Bronchial epithelial cell (primary cell): Measurements from ENCODE around the gene CALD1. TPM values are rescaled to one million over a fixed set of nuclear protein-coding genes. Genes with fewer than 3 reads are reported as not detected.

ENCODE experiments used
- DNase-seq: peaks from one replicate; pipeline ENCODE4 v3.0.0-alpha.2; 2010; ENCODE audit warnings: low read depth
- FAIRE-seq: peaks from 2 replicates; lab custom pipeline; 2011; peaks lifted over from hg19 to GRCh38; lab: Jason Lieb, UNC
- H3K27me3 ChIP-seq: 2 replicates; pipeline ENCODE4 v1.5.1; 2011; ENCODE audit warnings: low read length; ENCODE audit not compliant: control insufficient read depth, insufficient read depth
- H3K36me3 ChIP-seq: 2 replicates; pipeline ENCODE4 v1.5.1; 2011; ENCODE audit warnings: low read length; ENCODE audit not compliant: control insufficient read depth, insufficient read depth
- H3K4me3 ChIP-seq: 2 replicates; pipeline ENCODE4 v1.5.1; 2011; ENCODE audit warnings: mild to moderate bottlenecking, low read depth, low read length, control low read depth
- total RNA-seq: library from RNA; depleted of rRNA; stranded (reverse); fragments of >200 nt; gene quantifications from 2 replicates; pipeline ENCODE4 v1.2.1, GENCODE V29; 2014
- TF ChIP-seq, protein P1 (sequence below): IDR thresholded peaks from 2 replicates; pipeline ENCODE4 v1.5.1; 2011; ENCODE audit warnings: mild to moderate bottlenecking, moderate library complexity, low read length, control low read depth, inconsistent platforms; ENCODE audit not compliant: insufficient read depth, severe bottlenecking

The CALD1 gene
- total RNA-seq, 1 donor from 2014 or later = 71.3 TPM

- FAIRE-seq = no peak
- TF ChIP-seq, protein P1, sequence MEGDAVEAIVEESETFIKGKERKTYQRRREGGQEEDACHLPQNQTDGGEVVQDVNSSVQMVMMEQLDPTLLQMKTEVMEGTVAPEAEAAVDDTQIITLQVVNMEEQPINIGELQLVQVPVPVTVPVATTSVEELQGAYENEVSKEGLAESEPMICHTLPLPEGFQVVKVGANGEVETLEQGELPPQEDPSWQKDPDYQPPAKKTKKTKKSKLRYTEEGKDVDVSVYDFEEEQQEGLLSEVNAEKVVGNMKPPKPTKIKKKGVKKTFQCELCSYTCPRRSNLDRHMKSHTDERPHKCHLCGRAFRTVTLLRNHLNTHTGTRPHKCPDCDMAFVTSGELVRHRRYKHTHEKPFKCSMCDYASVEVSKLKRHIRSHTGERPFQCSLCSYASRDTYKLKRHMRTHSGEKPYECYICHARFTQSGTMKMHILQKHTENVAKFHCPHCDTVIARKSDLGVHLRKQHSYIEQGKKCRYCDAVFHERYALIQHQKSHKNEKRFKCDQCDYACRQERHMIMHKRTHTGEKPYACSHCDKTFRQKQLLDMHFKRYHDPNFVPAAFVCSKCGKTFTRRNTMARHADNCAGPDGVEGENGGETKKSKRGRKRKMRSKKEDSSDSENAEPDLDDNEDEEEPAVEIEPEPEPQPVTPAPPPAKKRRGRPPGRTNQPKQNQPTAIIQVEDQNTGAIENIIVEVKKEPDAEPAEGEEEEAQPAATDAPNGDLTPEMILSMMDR = no peak
- H3K27me3 ChIP-seq = no peaks in the 10 kb centered on the region
- no peak overlapping the region for H3K4me3 ChIP-seq
- no peak for DNase-seq
- H3K36me3 ChIP-seq = peaks cover 1% of the 10 kb centered on the region
Observed at GRCh38 chr7:134903073-134903790, 123.8 kb downstream of the CALD1 start.

DNA sequence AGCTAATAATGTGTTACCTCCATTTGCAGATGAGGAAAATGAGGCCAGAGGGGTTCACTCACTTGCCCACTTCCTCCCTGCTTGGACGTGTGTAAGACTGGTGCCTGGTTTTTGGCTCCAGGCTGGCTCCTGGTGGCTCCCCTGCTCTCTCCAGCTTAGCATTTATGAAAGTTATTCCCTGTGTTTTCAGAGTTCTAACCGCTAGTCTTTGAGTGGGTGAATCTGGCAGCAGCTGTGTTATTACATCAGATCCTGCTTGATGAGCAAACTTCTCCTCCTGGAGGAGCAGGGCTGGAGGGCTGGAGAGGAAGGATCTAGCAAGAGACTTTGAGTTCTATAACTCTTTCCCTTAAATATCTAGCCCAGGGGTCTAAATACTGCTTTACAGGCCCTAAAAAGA lies 125.9 kb downstream of the CALD1 start:
- FAIRE-seq = no peak
- H3K4me3 ChIP-seq = no peak overlapping the region
- H3K27me3 ChIP-seq = no peaks in the 10 kb centered on the region
- TF ChIP-seq, protein P1 = no peak
- DNase-seq = peak; percentile 65
- H3K36me3 ChIP-seq = peaks cover 1% of the 10 kb centered on the region

DNA sequence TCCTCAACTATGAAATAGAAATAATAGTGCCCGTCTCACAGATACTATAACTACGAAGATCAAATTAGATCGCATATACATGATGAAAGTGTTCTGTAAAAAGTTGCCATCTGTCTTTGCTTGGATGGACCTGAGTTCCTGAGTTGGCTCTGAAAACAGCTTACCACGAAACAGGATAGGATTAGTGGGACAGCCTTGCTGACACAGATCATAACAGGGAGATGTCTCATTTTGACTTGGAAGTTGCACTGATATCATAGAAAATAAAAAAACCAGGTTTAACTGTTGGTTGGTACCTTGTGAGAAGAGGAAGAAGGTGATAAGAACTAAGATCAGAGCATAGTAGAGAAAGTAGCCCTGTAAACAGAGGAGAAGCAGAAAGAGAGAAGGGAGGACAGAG lies 127.6 kb downstream of the CALD1 start:
- Histone ChIP-seq H3K4me3 (no peak overlapping the region), H3K27me3 (no peaks in the 10 kb centered on the region), H3K36me3 (peaks cover 2% of the 10 kb centered on the region)
- DNase-seq (no peak), FAIRE-seq (no peak)
- TF ChIP-seq, protein P1 = no peak

GRCh38 chr7:134907639-134908038 lies 128.2 kb downstream of the CALD1 start:
- DNase-seq (no peak), FAIRE-seq (no peak)
- TF ChIP-seq, protein P1 = no peak
- H3K36me3 ChIP-seq = peaks cover 2% of the 10 kb centered on the region
- H3K4me3 ChIP-seq = no peak overlapping the region
- H3K27me3 ChIP-seq = no peaks in the 10 kb centered on the region

GRCh38 chr7:134908289-134908688 lies 128.9 kb downstream of the CALD1 start:
- Histone ChIP-seq H3K4me3 (no peak overlapping the region), H3K36me3 (peaks cover 2% of the 10 kb centered on the region), H3K27me3 (no peaks in the 10 kb centered on the region)
- TF ChIP-seq, protein P1 = no peak
- FAIRE-seq (no peak), DNase-seq (peak; percentile 72)
